Hepatocyte (in vitro differentiated cells): ENCODE measurements around the gene TMEM144. TPM values are rescaled to one million over a fixed set of nuclear protein-coding genes. Genes with fewer than 3 reads are reported as not detected.

Experiments used
- DNase-seq: peaks from one replicate; pipeline ENCODE4 v3.0.0-alpha.2; 2016; ENCODE audit warnings: low spot score
- H2AFZ ChIP-seq: fragments of 200-600 bp; sonication (generic); 2 replicates; pipeline ENCODE4 v1.6.0; 2016; ENCODE audit warnings: antibody characterized with exemption, mild to moderate bottlenecking
- H3K27ac ChIP-seq: fragments of 200-600 bp; sonication (generic); 2 replicates; pipeline ENCODE4 v1.5.1; 2016; ENCODE audit warnings: mild to moderate bottlenecking
- H3K27me3 ChIP-seq: fragments of 200-600 bp; sonication (generic); 2 replicates; pipeline ENCODE4 v1.6.1; 2016
- H3K36me3 ChIP-seq: fragments of 200-600 bp; sonication (generic); replicated peaks from 2 replicates; pipeline ENCODE4 v1.5.1; 2016; ENCODE audit warnings: low read depth; ENCODE audit not compliant: insufficient read depth
- H3K4me1 ChIP-seq: fragments of 200-600 bp; sonication (generic); 2 replicates; pipeline ENCODE4 v1.5.1; 2016; ENCODE audit warnings: mild to moderate bottlenecking, moderate library complexity; ENCODE audit not compliant: insufficient read depth
- H3K4me2 ChIP-seq: fragments of 200-600 bp; sonication (generic); 2 replicates; pipeline ENCODE4 v1.6.0; 2016
- H3K4me3 ChIP-seq: fragments of 200-600 bp; sonication (generic); 2 replicates; pipeline ENCODE4 v1.5.1; 2016; ENCODE audit warnings: mild to moderate bottlenecking
- H3K79me2 ChIP-seq: fragments of 200-600 bp; sonication (generic); 2 replicates; pipeline ENCODE4 v1.6.0; 2017; ENCODE audit warnings: mild to moderate bottlenecking
- H3K9me2 ChIP-seq: fragments of 200-600 bp; sonication (generic); replicated peaks from 2 replicates; pipeline ENCODE4 v1.6.0; 2017; ENCODE audit warnings: mild to moderate bottlenecking; ENCODE audit not compliant: insufficient read depth
- H3K9me3 ChIP-seq: fragments of 200-600 bp; sonication (generic); 2 replicates; pipeline ENCODE4 v1.5.1; 2016; ENCODE audit warnings: low read depth, mild to moderate bottlenecking
- H4K20me1 ChIP-seq: fragments of 200-600 bp; sonication (generic); 2 replicates; pipeline ENCODE4 v1.6.0; 2016; ENCODE audit warnings: mild to moderate bottlenecking; ENCODE audit not compliant: insufficient read depth, poor library complexity, severe bottlenecking
- CTCF ChIP-seq: fragments of 200-600 bp; sonication (generic); IDR thresholded peaks from 2 replicates; pipeline ENCODE4 v1.5.1; 2016; ENCODE audit warnings: antibody characterized with exemption, mild to moderate bottlenecking; ENCODE audit not compliant: poor library complexity
- EZH2 ChIP-seq: fragments of 200-600 bp; sonication (generic); IDR thresholded peaks from 2 replicates; pipeline ENCODE4 v1.6.1; 2016; ENCODE audit warnings: antibody characterized with exemption, mild to moderate bottlenecking, borderline replicate concordance
- EZH2phosphoT487 ChIP-seq: fragments of 200-600 bp; sonication (generic); IDR thresholded peaks from one replicate; pipeline ENCODE4 v1.6.1; 2018; ENCODE audit warnings: antibody characterized with exemption, mild to moderate bottlenecking, low read depth, moderate library complexity; ENCODE audit not compliant: unreplicated experiment, severe bottlenecking
- WGBS: methylation state at CpG from one replicate; pipeline ENCODE4 v1.1.6; 2016; ENCODE audit warnings: low lambda C conversion rate; ENCODE audit errors: missing lambda C conversion rate; 5-methylcytosine and 5-hydroxymethylcytosine counted together
- polyA plus RNA-seq: library from polyadenylated mRNA; unstranded; fragments of >200 nt; fragmentation: Nextera tagmentation; extraction: Ambion mirVana; gene quantifications from 2 replicates; pipeline ENCODE4 v1.2.1, GENCODE V29; 2016
- total RNA-seq: library from RNA; depleted of rRNA; stranded (reverse); fragments of >200 nt; gene quantifications from 2 replicates; pipeline ENCODE4 v1.2.3, GENCODE V29; 2014

Gene TMEM144
- total and polyA plus RNA-seq, 2 experiments from 2014 or later = 17.5 to 58.9 TPM

GRCh38 chr4:158297866-158298265, 87.6 kb downstream of the TMEM144 start:
- Histone ChIP-seq H3K36me3 (no peaks in the 10 kb centered on the region), H2AFZ (no peak overlapping the region), H3K4me1 (peaks cover 7% of the 10 kb centered on the region), H3K79me2 (no peaks in the 10 kb centered on the region), H3K4me2 (no peak overlapping the region), H3K9me2 (no peaks in the 10 kb centered on the region), H3K27ac (no peak overlapping the region), H4K20me1 (no peaks in the 10 kb centered on the region), H3K9me3 (no peaks in the 10 kb centered on the region), H3K27me3 (no peaks in the 10 kb centered on the region), H3K4me3 (no peak overlapping the region)
- no peak for DNase-seq
- TF ChIP-seq CTCF = no peak
- no peak for TF ChIP-seq EZH2phosphoT487
- TF ChIP-seq EZH2 = no peak
- 56% methylated on average over 3 of the region's 3 CpGs for WGBS

- H3K9me3 ChIP-seq = no peaks in the 10 kb centered on the region
- peak overlapping the region; percentile 56 for H3K4me2 ChIP-seq
- TF ChIP-seq EZH2phosphoT487 (no peak), CTCF (no peak), EZH2 (no peak)
- no peak overlapping the region for H3K4me3 ChIP-seq
- peak; percentile 30 for DNase-seq
- H3K27me3 ChIP-seq = no peaks in the 10 kb centered on the region
- H3K36me3 ChIP-seq = no peaks in the 10 kb centered on the region
- no peaks in the 10 kb centered on the region for H4K20me1 ChIP-seq
- no peaks in the 10 kb centered on the region for H3K9me2 ChIP-seq
- H2AFZ ChIP-seq = peak overlapping the region; percentile 8
- 38% methylated on average over 4 of the region's 4 CpGs for WGBS
- H3K27ac ChIP-seq = peak overlapping the region; percentile 48
- H3K4me1 ChIP-seq = peaks cover 7% of the 10 kb centered on the region
- H3K79me2 ChIP-seq = no peaks in the 10 kb centered on the region
Observed at GRCh38 chr4:158299459-158300007, 89.2 kb downstream of the TMEM144 start.

- 48% methylated on average over 3 of the region's 3 CpGs for WGBS
- no peak for TF ChIP-seq CTCF
- no peak for TF ChIP-seq EZH2phosphoT487
- no peak for TF ChIP-seq EZH2
- H2AFZ ChIP-seq = peak overlapping the region; percentile 8
Observed at GRCh38 chr4:158300012-158300411, 89.7 kb downstream of the TMEM144 start.

More at GRCh38 chr4:158300012-158300411, 89.7 kb downstream of the TMEM144 start:
- H3K4me1 ChIP-seq = peaks cover 7% of the 10 kb centered on the region
- no peak overlapping the region for H3K4me3 ChIP-seq
- no peaks in the 10 kb centered on the region for H4K20me1 ChIP-seq
- peak overlapping the region; percentile 48 for H3K27ac ChIP-seq
- no peak for DNase-seq
- no peaks in the 10 kb centered on the region for H3K36me3 ChIP-seq
- H3K9me3 ChIP-seq = no peaks in the 10 kb centered on the region
- H3K79me2 ChIP-seq = no peaks in the 10 kb centered on the region
- H3K27me3 ChIP-seq = no peaks in the 10 kb centered on the region
- H3K4me2 ChIP-seq = peak overlapping the region; percentile 56
- H3K9me2 ChIP-seq = no peaks in the 10 kb centered on the region
